Liver (tissue), 9 donors: ENCODE results near the gene LRRC71. TPM values are rescaled to one million over a fixed set of nuclear protein-coding genes. Genes with fewer than 3 reads are reported as not detected.

Experiments
- DNase-seq: peaks from one replicate; pipeline ENCODE4 v3.0.0-alpha.2; 2017; ENCODE audit warnings: low spot score
- H3K27ac ChIP-seq, 2 donors: one replicate each; pipeline ENCODE4 v1.7.0; 2013; ENCODE audit warnings: inconsistent platforms in 2 of 2, low read length in 2 of 2, control low read depth in 1 of 2, low read depth in 1 of 2, mild to moderate bottlenecking in 1 of 2
- H3K27me3 ChIP-seq, 4 donors: one replicate each; pipeline versions ENCODE4 v1.6.1 to v1.7.0; 2013; ENCODE audit warnings: low read length in 3 of 4, inconsistent platforms in 1 of 4, mild to moderate bottlenecking in 1 of 4, moderate library complexity in 1 of 4; ENCODE audit not compliant: control insufficient read depth in 4 of 4, insufficient read depth in 4 of 4
- H3K36me3 ChIP-seq, 4 donors: one replicate each; pipeline versions ENCODE4 v1.6.1 to v1.7.0; 2013; ENCODE audit warnings: low read length in 3 of 4, mild to moderate bottlenecking in 3 of 4, low read depth in 1 of 4, moderate library complexity in 1 of 4; ENCODE audit not compliant: control insufficient read depth in 4 of 4, insufficient read depth in 3 of 4
- H3K4me1 ChIP-seq, 4 donors: one replicate each; pipeline versions ENCODE4 v1.6.1 to v1.7.0; 2013; ENCODE audit warnings: low read length in 3 of 4, mild to moderate bottlenecking in 3 of 4, moderate library complexity in 1 of 4; ENCODE audit not compliant: control insufficient read depth in 4 of 4, insufficient read depth in 4 of 4
- H3K4me3 ChIP-seq, 3 donors: one replicate each; pipeline versions ENCODE4 v1.6.1 to v1.7.0; 2013; ENCODE audit warnings: low read length in 3 of 3, control low read depth in 1 of 3, low read depth in 1 of 3, mild to moderate bottlenecking in 1 of 3
- H3K9ac ChIP-seq, 2 donors: one replicate each; pipeline ENCODE4 v1.7.0; 2013; ENCODE audit warnings: low read length in 2 of 2, mild to moderate bottlenecking in 2 of 2, moderate library complexity in 2 of 2, control low read depth in 1 of 2, low read depth in 1 of 2
- H3K9me3 ChIP-seq, 4 donors: one replicate each; pipeline versions ENCODE4 v1.6.1 to v1.7.0; 2013; ENCODE audit warnings: low read length in 3 of 4; ENCODE audit not compliant: control insufficient read depth in 4 of 4
- FOXA1 ChIP-seq: IDR thresholded peaks from 2 replicates; pipeline ENCODE4 v1.6.1; 2016; ENCODE audit warnings: antibody characterized with exemption
- HNF4A ChIP-seq, 2 donors: conservative IDR thresholded peaks; 2 replicates each; pipeline ENCODE4 v1.6.1; 2016; ENCODE audit warnings: antibody characterized with exemption in 2 of 2, mild to moderate bottlenecking in 2 of 2
- HNF4G ChIP-seq: IDR thresholded peaks from 2 replicates; pipeline ENCODE4 v1.6.1; 2016; ENCODE audit warnings: antibody characterized with exemption
- JUND ChIP-seq, 2 donors: IDR thresholded peaks; 2 replicates each; pipeline ENCODE4 v1.6.1; 2016; ENCODE audit warnings: antibody characterized with exemption in 2 of 2
- NR2F2 ChIP-seq: IDR thresholded peaks from 2 replicates; pipeline ENCODE4 v1.6.1; 2016; ENCODE audit warnings: antibody characterized with exemption
- RAD21 ChIP-seq, 2 donors: IDR thresholded peaks; 2 replicates each; pipeline ENCODE4 v1.6.1; 2016; ENCODE audit warnings: antibody characterized with exemption in 2 of 2, mild to moderate bottlenecking in 2 of 2
- RXRA ChIP-seq, 2 donors: IDR thresholded peaks; 2 replicates each; pipeline ENCODE4 v1.6.1; 2017 to 2018; ENCODE audit warnings: antibody characterized with exemption in 2 of 2, mild to moderate bottlenecking in 1 of 2
- SP1 ChIP-seq: IDR thresholded peaks from 2 replicates; pipeline ENCODE4 v1.6.1; 2018; ENCODE audit warnings: antibody characterized with exemption, mild to moderate bottlenecking
- YY1 ChIP-seq: IDR thresholded peaks from 2 replicates; pipeline ENCODE4 v1.6.1; 2016; ENCODE audit warnings: antibody characterized with exemption, mild to moderate bottlenecking
- WGBS: extraction: QIAGEN DNeasy Blood & Tissue Kit; methylation state at CpG from one replicate; pipeline ENCODE4 v1.1.7; 2013; 5-methylcytosine and 5-hydroxymethylcytosine counted together
- polyA plus RNA-seq, 2 donors: library from polyadenylated mRNA; stranded (reverse) in 1 of 2; unstranded in 1 of 2; fragments of 200-250 nt in 1 of 2; fragments of >200 nt in 1 of 2; fragmentation: Nextera tagmentation in 1 of 2; extraction: Ambion mirVana in 1 of 2; gene quantifications; one replicate each; pipeline versions ENCODE4 v1.2.1 to v1.2.3, GENCODE V29; 2013 to 2015
- total RNA-seq, 2 donors: library from RNA; depleted of rRNA; stranded (reverse); fragments of >200 nt; gene quantifications; one replicate each; pipeline ENCODE4 v1.2.3, GENCODE V29; 2014
- TF ChIP-seq, protein P1 (sequence below): fragments of 150-350 bp; IDR thresholded peaks from 2 replicates; pipeline ENCODE4 v1.5.1; 2017; ENCODE audit warnings: improper control_type of control experiment, low read depth, low read length; ENCODE audit not compliant: missing input control
- TF ChIP-seq, protein P2 (sequence below): IDR thresholded peaks from 2 replicates; pipeline ENCODE4 v1.6.1; 2016; ENCODE audit warnings: antibody characterized with exemption
- TF ChIP-seq, protein P3 (sequence below): IDR thresholded peaks from 2 replicates; pipeline ENCODE4 v1.6.1; 2016; ENCODE audit warnings: antibody characterized with exemption
- TF ChIP-seq, protein P4 (sequence below): IDR thresholded peaks from 2 replicates; pipeline ENCODE4 v1.6.1; 2016; ENCODE audit warnings: antibody characterized with exemption, mild to moderate bottlenecking
- TF ChIP-seq, protein P5 (sequence below): IDR thresholded peaks from 2 replicates; pipeline ENCODE4 v1.6.1; 2016; ENCODE audit warnings: antibody characterized with exemption
- donor health status: healthy.
- donor health status: healthy.
- donor health status: healthy.
- donor health status: healthy.
- donor health status: healthy.

LRRC71 gene
- total and polyA plus RNA-seq, 4 donors, result 0.10 TPM; not detected in 3

DNA sequence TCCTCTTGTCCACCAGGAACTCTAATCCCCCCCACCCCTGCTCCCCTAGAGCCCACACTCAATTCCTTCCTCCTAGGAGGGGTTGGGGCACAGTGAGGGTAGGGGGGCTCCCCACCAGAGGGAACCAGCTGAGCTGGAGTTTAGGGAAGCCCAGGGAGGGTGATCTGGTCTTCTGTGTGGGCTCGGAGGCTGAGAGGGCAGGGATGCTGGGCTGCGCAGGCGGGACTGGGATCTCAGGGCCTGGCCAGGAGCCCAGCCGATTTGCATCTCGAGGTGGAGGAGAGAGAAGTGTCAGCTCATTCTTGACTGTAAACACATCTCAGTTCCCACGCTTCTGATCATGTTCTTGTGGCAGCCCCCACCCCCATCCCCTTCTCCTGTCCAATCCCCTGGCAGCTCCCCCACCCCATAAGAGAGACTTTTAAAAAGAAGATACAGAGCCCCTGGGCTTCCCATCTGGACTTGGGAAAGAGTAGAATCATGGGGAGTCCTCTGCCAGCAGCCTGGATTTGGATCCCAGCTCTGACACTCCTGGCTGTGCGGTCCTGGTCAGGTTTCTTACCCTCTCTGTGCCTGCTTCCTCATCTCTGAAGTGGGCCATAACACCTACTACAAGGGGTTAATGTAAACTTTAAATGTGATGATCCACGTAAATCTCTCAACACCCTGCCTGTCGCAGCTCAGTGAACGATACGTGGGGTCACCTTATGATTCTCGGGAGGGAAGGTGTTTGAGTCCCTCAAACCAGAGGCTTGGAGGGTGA lies 20.3 kb upstream of the LRRC71 start:
- WGBS, result 61% methylated on average over 12 of the region's 12 CpGs
- no peak overlapping the region for H3K4me3 ChIP-seq
- H3K36me3 ChIP-seq, result no peaks in the 10 kb centered on the region
- TF ChIP-seq RAD21 (IDR thresholded peaks at IDR 0.05), result no peak
- TF ChIP-seq, protein P1, sequence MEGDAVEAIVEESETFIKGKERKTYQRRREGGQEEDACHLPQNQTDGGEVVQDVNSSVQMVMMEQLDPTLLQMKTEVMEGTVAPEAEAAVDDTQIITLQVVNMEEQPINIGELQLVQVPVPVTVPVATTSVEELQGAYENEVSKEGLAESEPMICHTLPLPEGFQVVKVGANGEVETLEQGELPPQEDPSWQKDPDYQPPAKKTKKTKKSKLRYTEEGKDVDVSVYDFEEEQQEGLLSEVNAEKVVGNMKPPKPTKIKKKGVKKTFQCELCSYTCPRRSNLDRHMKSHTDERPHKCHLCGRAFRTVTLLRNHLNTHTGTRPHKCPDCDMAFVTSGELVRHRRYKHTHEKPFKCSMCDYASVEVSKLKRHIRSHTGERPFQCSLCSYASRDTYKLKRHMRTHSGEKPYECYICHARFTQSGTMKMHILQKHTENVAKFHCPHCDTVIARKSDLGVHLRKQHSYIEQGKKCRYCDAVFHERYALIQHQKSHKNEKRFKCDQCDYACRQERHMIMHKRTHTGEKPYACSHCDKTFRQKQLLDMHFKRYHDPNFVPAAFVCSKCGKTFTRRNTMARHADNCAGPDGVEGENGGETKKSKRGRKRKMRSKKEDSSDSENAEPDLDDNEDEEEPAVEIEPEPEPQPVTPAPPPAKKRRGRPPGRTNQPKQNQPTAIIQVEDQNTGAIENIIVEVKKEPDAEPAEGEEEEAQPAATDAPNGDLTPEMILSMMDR, result no peak
- TF ChIP-seq, protein P2, sequence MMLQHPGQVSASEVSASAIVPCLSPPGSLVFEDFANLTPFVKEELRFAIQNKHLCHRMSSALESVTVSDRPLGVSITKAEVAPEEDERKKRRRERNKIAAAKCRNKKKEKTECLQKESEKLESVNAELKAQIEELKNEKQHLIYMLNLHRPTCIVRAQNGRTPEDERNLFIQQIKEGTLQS, result no peak
- peaks cover 0 to 28% (median 3%) of the 10 kb centered on the region in 4 donors for H3K4me1 ChIP-seq
- no peak for DNase-seq
- no peak overlapping the region for H3K9ac ChIP-seq
- no peaks in the 10 kb centered on the region for H3K27me3 ChIP-seq
- no peaks in the 10 kb centered on the region for H3K9me3 ChIP-seq
- no peak overlapping the region for H3K27ac ChIP-seq

DNA sequence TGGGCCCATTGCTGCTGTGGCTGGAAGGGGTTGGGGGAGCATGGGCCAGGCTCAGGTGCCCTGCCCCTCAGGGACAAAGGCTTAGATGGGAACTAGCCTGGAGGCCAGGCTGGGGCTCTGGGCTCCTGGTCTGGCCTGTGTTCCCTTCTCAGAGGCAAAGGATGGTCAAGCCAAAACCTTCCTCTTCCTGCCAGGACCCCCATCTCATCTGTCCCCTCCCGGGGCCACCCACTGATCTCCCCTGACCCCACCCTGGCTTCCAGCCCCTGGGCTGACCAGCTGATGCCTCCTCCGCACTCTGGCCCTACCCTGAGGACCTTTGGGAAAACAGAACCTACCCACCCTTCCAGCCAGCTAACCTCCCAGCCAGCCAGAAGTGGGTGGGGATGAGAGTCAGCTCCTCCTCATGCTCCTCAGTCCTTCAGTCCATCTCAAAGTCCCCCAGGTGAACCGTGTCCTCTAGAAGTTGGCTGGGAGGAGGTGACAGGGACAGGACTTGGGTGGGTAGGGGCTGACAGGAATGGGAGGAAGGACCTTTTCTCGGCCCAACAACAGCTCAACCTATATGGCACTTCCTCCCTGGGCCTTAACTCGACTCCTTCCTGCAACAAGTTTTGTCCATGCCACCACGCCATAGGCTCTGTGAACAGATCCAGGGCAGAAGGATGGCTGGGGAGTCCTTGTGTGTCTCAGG lies 19.4 kb upstream of the LRRC71 start:
- Histone ChIP-seq H3K9me3 (no peaks in the 10 kb centered on the region), H3K9ac (no peak overlapping the region), H3K27me3 (peaks cover 0 to 2% (median 0%) of the 10 kb centered on the region in 4 donors), H3K4me1 (peaks cover 0 to 28% (median 3%) of the 10 kb centered on the region in 4 donors), H3K27ac (no peak overlapping the region), H3K4me3 (no peak overlapping the region), H3K36me3 (no peaks in the 10 kb centered on the region)
- DNase-seq, result no peak
- 63% methylated on average over 6 of the region's 6 CpGs for WGBS
- TF ChIP-seq JUND (IDR thresholded peaks at IDR 0.05), result no peak
- TF ChIP-seq, protein P1, result no peak
- TF ChIP-seq, protein P3, sequence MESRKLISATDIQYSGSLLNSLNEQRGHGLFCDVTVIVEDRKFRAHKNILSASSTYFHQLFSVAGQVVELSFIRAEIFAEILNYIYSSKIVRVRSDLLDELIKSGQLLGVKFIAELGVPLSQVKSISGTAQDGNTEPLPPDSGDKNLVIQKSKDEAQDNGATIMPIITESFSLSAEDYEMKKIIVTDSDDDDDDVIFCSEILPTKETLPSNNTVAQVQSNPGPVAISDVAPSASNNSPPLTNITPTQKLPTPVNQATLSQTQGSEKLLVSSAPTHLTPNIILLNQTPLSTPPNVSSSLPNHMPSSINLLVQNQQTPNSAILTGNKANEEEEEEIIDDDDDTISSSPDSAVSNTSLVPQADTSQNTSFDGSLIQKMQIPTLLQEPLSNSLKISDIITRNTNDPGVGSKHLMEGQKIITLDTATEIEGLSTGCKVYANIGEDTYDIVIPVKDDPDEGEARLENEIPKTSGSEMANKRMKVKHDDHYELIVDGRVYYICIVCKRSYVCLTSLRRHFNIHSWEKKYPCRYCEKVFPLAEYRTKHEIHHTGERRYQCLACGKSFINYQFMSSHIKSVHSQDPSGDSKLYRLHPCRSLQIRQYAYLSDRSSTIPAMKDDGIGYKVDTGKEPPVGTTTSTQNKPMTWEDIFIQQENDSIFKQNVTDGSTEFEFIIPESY, result no peak
- TF ChIP-seq, protein P2, result no peak

DNA sequence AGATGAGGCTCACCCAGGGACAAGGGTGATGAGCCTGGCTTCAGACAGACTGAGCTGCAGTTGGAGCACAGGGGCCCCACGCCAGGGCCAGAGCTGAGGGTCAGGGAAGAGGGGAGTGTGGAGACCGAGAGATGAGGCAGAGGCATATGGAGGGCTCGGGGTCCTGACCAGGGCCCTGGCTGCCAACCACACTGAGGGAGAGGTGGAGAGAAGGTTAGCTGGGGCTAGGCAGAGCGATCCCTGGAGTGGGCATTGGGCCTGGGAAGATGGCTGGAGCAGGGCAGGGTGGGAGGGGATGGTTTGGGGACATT lies 18.9 kb upstream of the LRRC71 start:
- H3K27ac ChIP-seq, result no peak overlapping the region
- no peak overlapping the region for H3K9ac ChIP-seq
- no peak overlapping the region for H3K4me3 ChIP-seq
- H3K4me1 ChIP-seq, result peaks cover 0 to 28% (median 3%) of the 10 kb centered on the region in 4 donors
- no peak for DNase-seq
- no peaks in the 10 kb centered on the region for H3K9me3 ChIP-seq
- no peaks in the 10 kb centered on the region for H3K36me3 ChIP-seq
- peaks cover 0 to 3% (median 0%) of the 10 kb centered on the region in 4 donors for H3K27me3 ChIP-seq
- 90% methylated on average over 4 of the region's 4 CpGs for WGBS
- no peak for TF ChIP-seq NR2F2
- TF ChIP-seq HNF4A (conservative IDR thresholded peaks at IDR 0.05), result no peak
- TF ChIP-seq JUND (IDR thresholded peaks at IDR 0.05), result no peak
- TF ChIP-seq, protein P2, result no peak
- TF ChIP-seq FOXA1, result no peak
- no peak for TF ChIP-seq HNF4G
- TF ChIP-seq, protein P4, sequence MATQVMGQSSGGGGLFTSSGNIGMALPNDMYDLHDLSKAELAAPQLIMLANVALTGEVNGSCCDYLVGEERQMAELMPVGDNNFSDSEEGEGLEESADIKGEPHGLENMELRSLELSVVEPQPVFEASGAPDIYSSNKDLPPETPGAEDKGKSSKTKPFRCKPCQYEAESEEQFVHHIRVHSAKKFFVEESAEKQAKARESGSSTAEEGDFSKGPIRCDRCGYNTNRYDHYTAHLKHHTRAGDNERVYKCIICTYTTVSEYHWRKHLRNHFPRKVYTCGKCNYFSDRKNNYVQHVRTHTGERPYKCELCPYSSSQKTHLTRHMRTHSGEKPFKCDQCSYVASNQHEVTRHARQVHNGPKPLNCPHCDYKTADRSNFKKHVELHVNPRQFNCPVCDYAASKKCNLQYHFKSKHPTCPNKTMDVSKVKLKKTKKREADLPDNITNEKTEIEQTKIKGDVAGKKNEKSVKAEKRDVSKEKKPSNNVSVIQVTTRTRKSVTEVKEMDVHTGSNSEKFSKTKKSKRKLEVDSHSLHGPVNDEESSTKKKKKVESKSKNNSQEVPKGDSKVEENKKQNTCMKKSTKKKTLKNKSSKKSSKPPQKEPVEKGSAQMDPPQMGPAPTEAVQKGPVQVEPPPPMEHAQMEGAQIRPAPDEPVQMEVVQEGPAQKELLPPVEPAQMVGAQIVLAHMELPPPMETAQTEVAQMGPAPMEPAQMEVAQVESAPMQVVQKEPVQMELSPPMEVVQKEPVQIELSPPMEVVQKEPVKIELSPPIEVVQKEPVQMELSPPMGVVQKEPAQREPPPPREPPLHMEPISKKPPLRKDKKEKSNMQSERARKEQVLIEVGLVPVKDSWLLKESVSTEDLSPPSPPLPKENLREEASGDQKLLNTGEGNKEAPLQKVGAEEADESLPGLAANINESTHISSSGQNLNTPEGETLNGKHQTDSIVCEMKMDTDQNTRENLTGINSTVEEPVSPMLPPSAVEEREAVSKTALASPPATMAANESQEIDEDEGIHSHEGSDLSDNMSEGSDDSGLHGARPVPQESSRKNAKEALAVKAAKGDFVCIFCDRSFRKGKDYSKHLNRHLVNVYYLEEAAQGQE, result no peak
- no peak for TF ChIP-seq RXRA (IDR thresholded peaks at IDR 0.05)
- no peak for TF ChIP-seq RAD21 (IDR thresholded peaks at IDR 0.05)
- TF ChIP-seq YY1, result no peak
- no peak for TF ChIP-seq SP1
- TF ChIP-seq, protein P5, sequence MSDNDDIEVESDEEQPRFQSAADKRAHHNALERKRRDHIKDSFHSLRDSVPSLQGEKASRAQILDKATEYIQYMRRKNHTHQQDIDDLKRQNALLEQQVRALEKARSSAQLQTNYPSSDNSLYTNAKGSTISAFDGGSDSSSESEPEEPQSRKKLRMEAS, result no peak
